Liver (tissue), 9 donors: ENCODE data around the gene SLC7A11. TPM values are rescaled to one million over a fixed set of nuclear protein-coding genes. Genes with fewer than 3 reads are reported as not detected.

Experiments used
- DNase-seq: peaks from one replicate; pipeline ENCODE4 v3.0.0-alpha.2; 2017; ENCODE audit warnings: low spot score
- H3K27ac ChIP-seq, 2 donors: one replicate each; pipeline ENCODE4 v1.7.0; 2013; ENCODE audit warnings: inconsistent platforms in 2 of 2, low read length in 2 of 2, control low read depth in 1 of 2, low read depth in 1 of 2, mild to moderate bottlenecking in 1 of 2
- H3K27me3 ChIP-seq, 4 donors: one replicate each; pipeline versions ENCODE4 v1.6.1 to v1.7.0; 2013; ENCODE audit warnings: low read length in 3 of 4, inconsistent platforms in 1 of 4, mild to moderate bottlenecking in 1 of 4, moderate library complexity in 1 of 4; ENCODE audit not compliant: control insufficient read depth in 4 of 4, insufficient read depth in 4 of 4
- H3K36me3 ChIP-seq, 4 donors: one replicate each; pipeline versions ENCODE4 v1.6.1 to v1.7.0; 2013; ENCODE audit warnings: low read length in 3 of 4, mild to moderate bottlenecking in 3 of 4, low read depth in 1 of 4, moderate library complexity in 1 of 4; ENCODE audit not compliant: control insufficient read depth in 4 of 4, insufficient read depth in 3 of 4
- H3K4me1 ChIP-seq, 4 donors: one replicate each; pipeline versions ENCODE4 v1.6.1 to v1.7.0; 2013; ENCODE audit warnings: low read length in 3 of 4, mild to moderate bottlenecking in 3 of 4, moderate library complexity in 1 of 4; ENCODE audit not compliant: control insufficient read depth in 4 of 4, insufficient read depth in 4 of 4
- H3K4me3 ChIP-seq, 3 donors: one replicate each; pipeline versions ENCODE4 v1.6.1 to v1.7.0; 2013; ENCODE audit warnings: low read length in 3 of 3, control low read depth in 1 of 3, low read depth in 1 of 3, mild to moderate bottlenecking in 1 of 3
- H3K9ac ChIP-seq, 2 donors: one replicate each; pipeline ENCODE4 v1.7.0; 2013; ENCODE audit warnings: low read length in 2 of 2, mild to moderate bottlenecking in 2 of 2, moderate library complexity in 2 of 2, control low read depth in 1 of 2, low read depth in 1 of 2
- H3K9me3 ChIP-seq, 4 donors: one replicate each; pipeline versions ENCODE4 v1.6.1 to v1.7.0; 2013; ENCODE audit warnings: low read length in 3 of 4; ENCODE audit not compliant: control insufficient read depth in 4 of 4
- ATF3 ChIP-seq: IDR thresholded peaks from 2 replicates; pipeline ENCODE4 v1.6.1; 2016; ENCODE audit warnings: antibody characterized with exemption
- CTCF ChIP-seq: fragments of 150-350 bp; IDR thresholded peaks from 2 replicates; pipeline ENCODE4 v1.5.1; 2017; ENCODE audit warnings: improper control_type of control experiment, low read depth, low read length; ENCODE audit not compliant: missing input control
- EGR1 ChIP-seq, 2 donors: IDR thresholded peaks; 2 replicates each; pipeline ENCODE4 v1.6.1; 2016 to 2018; ENCODE audit warnings: antibody characterized with exemption in 2 of 2, low read depth in 2 of 2
- FOXA1 ChIP-seq: IDR thresholded peaks from 2 replicates; pipeline ENCODE4 v1.6.1; 2016; ENCODE audit warnings: antibody characterized with exemption
- FOXA2 ChIP-seq: IDR thresholded peaks from 2 replicates; pipeline ENCODE4 v1.6.1; 2016; ENCODE audit warnings: antibody characterized with exemption
- GABPA ChIP-seq, 2 donors: IDR thresholded peaks in 1 of 2; conservative IDR thresholded peaks in 1 of 2; 2 replicates each; pipeline ENCODE4 v1.6.1; 2016; ENCODE audit warnings: antibody characterized with exemption in 2 of 2, mild to moderate bottlenecking in 1 of 2, moderate library complexity in 1 of 2
- HNF4A ChIP-seq, 2 donors: conservative IDR thresholded peaks; 2 replicates each; pipeline ENCODE4 v1.6.1; 2016; ENCODE audit warnings: antibody characterized with exemption in 2 of 2, mild to moderate bottlenecking in 2 of 2
- HNF4G ChIP-seq: IDR thresholded peaks from 2 replicates; pipeline ENCODE4 v1.6.1; 2016; ENCODE audit warnings: antibody characterized with exemption
- JUND ChIP-seq, 2 donors: IDR thresholded peaks; 2 replicates each; pipeline ENCODE4 v1.6.1; 2016; ENCODE audit warnings: antibody characterized with exemption in 2 of 2
- MAX ChIP-seq: IDR thresholded peaks from 2 replicates; pipeline ENCODE4 v1.6.1; 2016; ENCODE audit warnings: antibody characterized with exemption
- NR2F2 ChIP-seq: IDR thresholded peaks from 2 replicates; pipeline ENCODE4 v1.6.1; 2016; ENCODE audit warnings: antibody characterized with exemption
- RAD21 ChIP-seq, 2 donors: IDR thresholded peaks; 2 replicates each; pipeline ENCODE4 v1.6.1; 2016; ENCODE audit warnings: antibody characterized with exemption in 2 of 2, mild to moderate bottlenecking in 2 of 2
- REST ChIP-seq: IDR thresholded peaks from 2 replicates; pipeline ENCODE4 v1.6.1; 2016; ENCODE audit warnings: antibody characterized with exemption, mild to moderate bottlenecking
- RXRA ChIP-seq, 2 donors: IDR thresholded peaks; 2 replicates each; pipeline ENCODE4 v1.6.1; 2017 to 2018; ENCODE audit warnings: antibody characterized with exemption in 2 of 2, mild to moderate bottlenecking in 1 of 2
- SP1 ChIP-seq: IDR thresholded peaks from 2 replicates; pipeline ENCODE4 v1.6.1; 2018; ENCODE audit warnings: antibody characterized with exemption, mild to moderate bottlenecking
- TAF1 ChIP-seq: conservative IDR thresholded peaks from 2 replicates; pipeline ENCODE4 v1.6.1; 2016; ENCODE audit warnings: antibody characterized with exemption, mild to moderate bottlenecking
- YY1 ChIP-seq: IDR thresholded peaks from 2 replicates; pipeline ENCODE4 v1.6.1; 2016; ENCODE audit warnings: antibody characterized with exemption, mild to moderate bottlenecking
- ZBTB33 ChIP-seq: IDR thresholded peaks from 2 replicates; pipeline ENCODE4 v1.6.1; 2016; ENCODE audit warnings: antibody characterized with exemption
- WGBS: extraction: QIAGEN DNeasy Blood & Tissue Kit; methylation state at CpG from one replicate; pipeline ENCODE4 v1.1.7; 2013; 5-methylcytosine and 5-hydroxymethylcytosine counted together
- polyA plus RNA-seq, 2 donors: library from polyadenylated mRNA; stranded (reverse) in 1 of 2; unstranded in 1 of 2; fragments of 200-250 nt in 1 of 2; fragments of >200 nt in 1 of 2; fragmentation: Nextera tagmentation in 1 of 2; extraction: Ambion mirVana in 1 of 2; gene quantifications; one replicate each; pipeline versions ENCODE4 v1.2.1 to v1.2.3, GENCODE V29; 2013 to 2015
- total RNA-seq, 2 donors: library from RNA; depleted of rRNA; stranded (reverse); fragments of >200 nt; gene quantifications; one replicate each; pipeline ENCODE4 v1.2.3, GENCODE V29; 2014
- donor health status: healthy.
- donor health status: healthy.
- donor health status: healthy.
- donor health status: healthy.
- donor health status: healthy.

Gene SLC7A11
- total and polyA plus RNA-seq, 4 donors = 0.02 to 1.9 (median 0.29) TPM

GRCh38 chr4:138189206-138189605 lies 52.9 kb downstream of the SLC7A11 start (continued):
- no peak for TF ChIP-seq JUND (IDR thresholded peaks at IDR 0.05)
- no peak for TF ChIP-seq RXRA (IDR thresholded peaks at IDR 0.05)
- TF ChIP-seq HNF4G = no peak

- Histone ChIP-seq H3K27ac (no peak overlapping the region), H3K9ac (no peak overlapping the region)
- TF ChIP-seq EGR1 (IDR thresholded peaks at IDR 0.05; ENCODE audit: low read depth in 2 of 2) = no peak
- no peak for TF ChIP-seq REST
- TF ChIP-seq HNF4A (conservative IDR thresholded peaks at IDR 0.05) = no peak
- TF ChIP-seq RXRA (IDR thresholded peaks at IDR 0.05) = no peak
- TF ChIP-seq GABPA (IDR thresholded peaks at IDR 0.05 in 1 of 2, conservative IDR thresholded peaks at IDR 0.05 in 1 of 2) = no peak
- TF ChIP-seq JUND (IDR thresholded peaks at IDR 0.05) = no peak
- TF ChIP-seq FOXA1 = no peak
- no peak for TF ChIP-seq RAD21 (IDR thresholded peaks at IDR 0.05)
- no peak for TF ChIP-seq TAF1
- no peak for TF ChIP-seq NR2F2
- no peak for TF ChIP-seq MAX
- no peak for TF ChIP-seq SP1
- TF ChIP-seq YY1 = no peak
- no peak for TF ChIP-seq ATF3
- TF ChIP-seq FOXA2 = no peak
- TF ChIP-seq CTCF = no peak
- TF ChIP-seq ZBTB33 = no peak
Observed at GRCh38 chr4:138188406-138189084, 53.6 kb downstream of the SLC7A11 start.

More at GRCh38 chr4:138188406-138189084, 53.6 kb downstream of the SLC7A11 start:
- DNase-seq = no peak
- Histone ChIP-seq H3K4me3 (no peak overlapping the region), H3K27me3 (no peaks in the 10 kb centered on the region), H3K36me3 (no peaks in the 10 kb centered on the region), H3K9me3 (no peaks in the 10 kb centered on the region), H3K4me1 (no peaks in the 10 kb centered on the region)
- WGBS = 91% methylated on average over 5 of the region's 5 CpGs
